K562 (cell line): ENCODE measurements around the gene PAFAH2. TPM values are rescaled to one million over a fixed set of nuclear protein-coding genes. Genes with fewer than 3 reads are reported as not detected.

ENCODE experiments used
- ATAC-seq: fragments of 200-7000 bp; cut with Tn5 transposase; 3 replicates; pipeline ENCODE4 v1.9.1; 2020; ENCODE audit warnings: moderate library complexity
- BruUV-seq: library from RNA; stranded (reverse); fragments of 400-500 nt; replicated peaks from 2 replicates; lab custom pipeline; 2021; lab: Mats Ljungman, UMichigan
- CTCF ChIA-PET: fragments of 300-600 bp; formaldehyde crosslinking; extraction: SDS; loops from one replicate; lab custom pipeline; 2021; ENCODE audit warnings: low intra/inter-chr PET ratio; lab: Yijun Ruan, JAX
- POLR2A ChIA-PET: fragments of 300-600, 350-650 bp; sonication (Branson Sonifier 250); formaldehyde crosslinking; extraction: SDS; loops from one replicate; lab custom pipeline; 2021; ENCODE audit warnings: antibody characterized with exemption, inconsistent platforms; lab: Yijun Ruan, JAX
- DNase-seq, 4 experiments: peaks; one replicate each; pipeline versions ENCODE4 v3.0.0 to v3.0.0-alpha.2; 2011 to 2018; ENCODE audit warnings: low spot score in 3 of 4, mixed read lengths in 3 of 4; ENCODE audit errors: extremely low read depth in 1 of 4
- FAIRE-seq: peaks from 2 replicates; lab custom pipeline; 2011; peaks lifted over from hg19 to GRCh38; lab: Jason Lieb, UNC
- H2AFZ ChIP-seq: 2 replicates; pipeline ENCODE4 v1.6.0; 2011; ENCODE audit warnings: low read depth, low read length, control low read depth, inconsistent platforms
- H3K27ac ChIP-seq: fragments of 200-600 bp; 3 replicates; pipeline ENCODE4 v1.8.0; 2011; ENCODE audit warnings: low read depth, mild to moderate bottlenecking, control low read depth, inconsistent platforms, low read length, moderate library complexity, mixed read lengths; ENCODE audit errors: extremely low read depth
- H3K27me3 ChIP-seq, 2 experiments: fragments of 300-600 bp in 1 of 2; 2 replicates in 1 of 2; 3 replicates in 1 of 2; pipeline versions ENCODE4 v1.6.0 to v1.8.0; 2011; ENCODE audit warnings: inconsistent platforms in 2 of 2, low read length in 2 of 2, mild to moderate bottlenecking in 1 of 2, mixed read lengths in 1 of 2, moderate library complexity in 1 of 2; ENCODE audit not compliant: control insufficient read depth in 2 of 2, insufficient read depth in 2 of 2
- H3K36me3 ChIP-seq: fragments of 300-600 bp; 3 replicates; pipeline ENCODE4 v1.8.0; 2011; ENCODE audit warnings: mild to moderate bottlenecking, low read length, inconsistent platforms; ENCODE audit not compliant: control insufficient read depth, insufficient read depth
- H3K4me1 ChIP-seq, 2 experiments: fragments of 200-600 bp in 1 of 2; replicated peaks in 1 of 2; 2 replicates in 1 of 2; 3 replicates in 1 of 2; pipeline versions ENCODE4 v1.5.1 to v1.8.0; 2011; ENCODE audit warnings: inconsistent platforms in 2 of 2, low read length in 2 of 2, mild to moderate bottlenecking in 1 of 2, mixed read lengths in 1 of 2, moderate library complexity in 1 of 2; ENCODE audit not compliant: control insufficient read depth in 2 of 2, insufficient read depth in 2 of 2
- H3K4me2 ChIP-seq: 2 replicates; pipeline ENCODE4 v1.6.1; 2011; ENCODE audit warnings: low read length, control low read depth, inconsistent platforms, mixed read lengths; ENCODE audit not compliant: insufficient read depth
- H3K4me3 ChIP-seq: fragments of 200-600 bp; sonication (generic), shearing (Covaris generic); 2 replicates; pipeline ENCODE4 v1.5.1; 2016; ENCODE audit warnings: control low read depth, inconsistent platforms
- H3K79me2 ChIP-seq: fragments of 200-600 bp; 3 replicates; pipeline ENCODE4 v1.8.0; 2011; ENCODE audit warnings: low read length, inconsistent platforms; ENCODE audit not compliant: control insufficient read depth, insufficient read depth
- H3K9ac ChIP-seq, 2 experiments: 2 replicates each; pipeline versions ENCODE4 v1.6.0 to v1.6.1; 2011; ENCODE audit warnings: low read depth in 2 of 2, low read length in 2 of 2, control low read depth in 1 of 2, inconsistent platforms in 1 of 2, mild to moderate bottlenecking in 1 of 2, mixed read lengths in 1 of 2; ENCODE audit not compliant: insufficient read depth in 1 of 2
- H3K9me1 ChIP-seq: one replicate; pipeline ENCODE4 v1.6.0; 2011; ENCODE audit warnings: inconsistent platforms, mild to moderate bottlenecking, low read length, moderate library complexity; ENCODE audit not compliant: control insufficient read depth, insufficient read depth
- H3K9me3 ChIP-seq: replicated peaks from 2 replicates; pipeline ENCODE4 v1.5.1; 2011; ENCODE audit warnings: low read depth, low read length, inconsistent platforms; ENCODE audit not compliant: control insufficient read depth, insufficient read depth
- H4K20me1 ChIP-seq: replicated peaks from 2 replicates; pipeline ENCODE4 v1.6.1; 2011; ENCODE audit warnings: low read length, inconsistent platforms, mixed read lengths; ENCODE audit not compliant: control insufficient read depth, insufficient read depth
- CBFA2T2 ChIP-seq: fragments of 450-650 bp; conservative IDR thresholded peaks from 2 replicates; pipeline ENCODE4 v1.6.1; 2017; ENCODE audit warnings: mild to moderate bottlenecking
- CEBPB ChIP-seq: fragments of 450-650 bp; IDR thresholded peaks from 2 replicates; pipeline ENCODE4 v1.6.1; 2016; ENCODE audit warnings: missing genetic modification characterization, missing compliant biosample characterization
- CEBPG ChIP-seq, 3 experiments: fragments of 200-800 bp in 1 of 3; sonication (Bioruptor generic) in 1 of 3; sonication (generic) in 1 of 3; formaldehyde crosslinking in 1 of 3; IDR thresholded peaks in 2 of 3; conservative IDR thresholded peaks in 1 of 3; 2 replicates each; pipeline versions ENCODE4 v1.6.1 to v1.8.0; 2016 to 2022; ENCODE audit warnings: missing compliant biosample characterization in 2 of 3, missing genetic modification characterization in 2 of 3, mild to moderate bottlenecking in 1 of 3, missing genetic modification reagents in 1 of 3
- IRF9 ChIP-seq: fragments of 450-650 bp; IDR thresholded peaks from 2 replicates; pipeline ENCODE4 v1.6.1; 2016; ENCODE audit warnings: missing biosample characterization, missing genetic modification characterization
- POLR2AphosphoS2 ChIP-seq: IDR thresholded peaks from 2 replicates; pipeline ENCODE4 v1.6.1; 2012; ENCODE audit warnings: low read length, improper control_type of control experiment
- RCOR1 ChIP-seq, 2 experiments: IDR thresholded peaks; 2 replicates each; pipeline ENCODE4 v1.6.1; 2012; ENCODE audit warnings: low read depth in 2 of 2, low read length in 2 of 2, borderline replicate concordance in 1 of 2, improper control_type of control experiment in 1 of 2
- TCFL5 ChIP-seq: fragments of 250-450 bp; sonication (Bioruptor Pico); conservative IDR thresholded peaks from 2 replicates; pipeline ENCODE4 v1.6.1; 2021; ENCODE audit warnings: mild to moderate bottlenecking, moderate library complexity, matching md5 sums
- U2AF1 ChIP-seq: fragments of 200-400 bp; formaldehyde crosslinking; optimal IDR thresholded peaks from 2 replicates; pipeline ENCODE3; 2017; ENCODE audit warnings: mild to moderate bottlenecking, low read depth, low read length, moderate library complexity
- ZNF121 ChIP-seq: sonication (generic); formaldehyde crosslinking; conservative IDR thresholded peaks from 2 replicates; pipeline ENCODE4 v1.8.0; 2022; ENCODE audit warnings: missing genetic modification reagents
- ZNF766 ChIP-seq: fragments of 200-800 bp; sonication (Bioruptor generic); conservative IDR thresholded peaks from 2 replicates; pipeline ENCODE4 v1.6.1; 2016; ENCODE audit warnings: missing genetic modification characterization, missing compliant biosample characterization
- WGBS: fragments of 100-300 bp; shearing (Covaris generic); methylation state at CpG from one replicate; pipeline ENCODE4 v1.1.6; 2016; ENCODE audit warnings: low coverage, mixed read lengths; ENCODE audit not compliant: insufficient coverage; ENCODE audit errors: missing lambda C conversion rate; 5-methylcytosine and 5-hydroxymethylcytosine counted together
- in situ Hi-C: fragments of 300-500 bp; cut with MboI; formaldehyde crosslinking; loops from 4 replicates; pipeline ENCODE4 v1.15.0; 2018; ENCODE audit warnings: inconsistent platforms, mixed read lengths
- intact Hi-C: fragments of 100-400 bp; cut with micrococcal nuclease; formaldehyde crosslinking; loops from 2 replicates; pipeline ENCODE4 v1.14.2; 2022
- polyA plus RNA-seq, 8 experiments: library from polyadenylated mRNA; depleted of rRNA in 4 of 8; stranded (reverse) in 5 of 8; unstranded in 3 of 8; fragments of >200 nt; fragmentation: Nextera tagmentation in 2 of 8; fragmentation: Illumina TruSeq in 1 of 8; extraction: Ambion mirVana in 2 of 8; extraction: Trizol in 1 of 8; gene quantifications; 2 replicates each; pipeline versions ENCODE4 v1.2.1 to v1.2.3, GENCODE V29; 2011 to 2014; ENCODE audit warnings: inconsistent platforms in 1 of 8, missing spikeins in 1 of 8
- total RNA-seq, 7 experiments: library from RNA; depleted of rRNA in 6 of 7; stranded (reverse); fragments of >200 nt in 6 of 7; fragmentation: Illumina TruSeq in 2 of 7; extraction: Trizol in 2 of 7; gene quantifications; 2 replicates each; pipeline versions ENCODE4 v1.2.1 to v1.2.3, GENCODE V29; 2011 to 2021; ENCODE audit warnings: low replicate concordance in 1 of 7

The PAFAH2 gene
- total and polyA plus RNA-seq, 9 of the 15 experiments (the other 6 are each of a cell fraction or from before 2014, with no cell fraction given): 4.2 to 10.9 (median 6.8) TPM

GRCh38 chr1:26003262-26003661, 5.4 kb upstream of the PAFAH2 start:
- H3K4me1 ChIP-seq: peaks cover 29 to 34% of the 10 kb centered on the region in 2 experiments; a peak in 4 of 5 replicates
- H3K27me3 ChIP-seq: no peaks in the 10 kb centered on the region
- no peak overlapping the region for H3K4me3 ChIP-seq
- BruUV-seq: no TSS peak
- 71% methylated on average over 4 of the region's 4 CpGs for WGBS
- in situ Hi-C loops: loop anchor here (10.0 kb wide), 1 partner anchor 388 kb away; the partner anchor contains the start of gene MAN1C1
- H4K20me1 ChIP-seq: no peaks in the 10 kb centered on the region
- ChIA-PET POLR2A (interaction anchor here (0.5 to 2.5 kb wide), 6 partner anchors 12 to 181 kb away, joined by 3 to 11 read pairs (median 8); no protein-coding TSS in a partner anchor), CTCF (no interaction called here)
- H3K9me1 ChIP-seq: no peaks in the 10 kb centered on the region
- H3K9ac ChIP-seq: no peak overlapping the region
- H3K36me3 ChIP-seq: no peaks in the 10 kb centered on the region
- intact Hi-C loops: no loop called here
- no peaks in the 10 kb centered on the region for H3K9me3 ChIP-seq
- H2AFZ ChIP-seq: no peak overlapping the region
- FAIRE-seq (no peak), DNase-seq (no peak), ATAC-seq (no peak)
- no peaks in the 10 kb centered on the region for H3K79me2 ChIP-seq
- TF ChIP-seq ZNF121 (CRISPR knock-in tag) (peak; percentile 33; the same call in 1 of the 2 replicates), U2AF1 (no peak), IRF9 (tag) (0 out of 2 replicates have a peak, but pooled peaks have one; percentile 19), CBFA2T2 (no peak), POLR2AphosphoS2 (no peak), RCOR1 (IDR thresholded peaks at IDR 0.05; ENCODE audit: borderline replicate concordance in 1 of 2, low read depth in 2 of 2, low read length in 2 of 2) (no peak), CEBPB (tag) (peak; percentile 98), TCFL5 (no peak), ZNF766 (CRISPR knock-in tag) (no peak), CEBPG (CRISPR knock-in tag; IDR thresholded peaks at IDR 0.05) (peak; percentile 56; the same call in 1 of the 2 replicates), CEBPG (tag; conservative IDR thresholded peaks at IDR 0.05 in 1 of 2, IDR thresholded peaks at IDR 0.05 in 1 of 2) (peak; percentile 92 to 93)
- H3K4me2 ChIP-seq: no peak overlapping the region
- no peak overlapping the region for H3K27ac ChIP-seq
